MCF 10A (cell line): ENCODE data around the gene NDRG3. TPM values are rescaled to one million over a fixed set of nuclear protein-coding genes. Genes with fewer than 3 reads are reported as not detected.
A peak's percentile ranks its signal among the peaks of the same experiment; 100 is the strongest.

Experiments used
- BruUV-seq: library from RNA; stranded (reverse); fragments of 400-500 nt; replicated peaks from 2 replicates; lab custom pipeline; 2021; lab: Mats Ljungman, UMichigan
- CTCF ChIA-PET: fragments of 300-600 bp; sonication (Branson Sonifier 250); formaldehyde crosslinking; extraction: SDS; loops from one replicate; lab custom pipeline; 2021; ENCODE audit warnings: antibody characterized with exemption, inconsistent platforms; lab: Yijun Ruan, JAX
- POLR2A ChIA-PET: fragments of 300-600, 350-650 bp; sonication (Branson Sonifier 250); formaldehyde crosslinking; extraction: SDS; loops from one replicate; lab custom pipeline; 2020; ENCODE audit warnings: antibody characterized with exemption, inconsistent platforms; lab: Yijun Ruan, JAX
- DNase-seq: peaks from one replicate; pipeline ENCODE4 v3.0.0-alpha.2; 2018; ENCODE audit not compliant: unreplicated experiment
- H3K27ac Mint-ChIP-seq: one replicate; pipeline ENCODE4 v1.8.0; 2022; ENCODE audit warnings: mild to moderate bottlenecking, low read depth, mixed read lengths; ENCODE audit not compliant: unreplicated experiment
- H3K27me3 Mint-ChIP-seq: one replicate; pipeline ENCODE4 v1.8.0; 2022; ENCODE audit warnings: mixed read lengths; ENCODE audit not compliant: insufficient read depth, unreplicated experiment
- H3K36me3 Mint-ChIP-seq: one replicate; pipeline ENCODE4 v1.8.0; 2022; ENCODE audit warnings: mild to moderate bottlenecking, moderate library complexity, mixed read lengths; ENCODE audit not compliant: insufficient read depth, unreplicated experiment
- H3K4me1 Mint-ChIP-seq: one replicate; pipeline ENCODE4 v1.8.0; 2022; ENCODE audit warnings: mixed read lengths; ENCODE audit not compliant: insufficient read depth, unreplicated experiment
- H3K4me3 Mint-ChIP-seq: one replicate; pipeline ENCODE4 v1.8.0; 2022; ENCODE audit warnings: mild to moderate bottlenecking, moderate library complexity, mixed read lengths; ENCODE audit not compliant: unreplicated experiment
- H3K9me3 Mint-ChIP-seq: one replicate; pipeline ENCODE4 v1.8.0; 2022; ENCODE audit warnings: mixed read lengths; ENCODE audit not compliant: unreplicated experiment
- intact Hi-C: fragments of 100-400 bp; cut with micrococcal nuclease; formaldehyde crosslinking; loops from 2 replicates; pipeline ENCODE4 v1.14.1; 2022
- total RNA-seq: library from RNA; stranded (reverse); gene quantifications from 2 replicates; pipeline ENCODE4 v1.2.3, GENCODE V29; 2022
- TF ChIP-seq, protein P1 (sequence below): fragments of 200-600 bp; IDR thresholded peaks from one replicate; pipeline ENCODE4 v1.8.0; 2022; ENCODE audit warnings: antibody characterized with exemption, mild to moderate bottlenecking; ENCODE audit not compliant: unreplicated experiment

NDRG3 gene
- total RNA-seq, 1 experiment from 2014 or later: 10.3 TPM

- BruUV-seq: no TSS peak
- intact Hi-C loops: no loop called here
Observed at GRCh38 chr20:36756496-36756895, 10.6 kb upstream of the NDRG3 start.

DNA sequence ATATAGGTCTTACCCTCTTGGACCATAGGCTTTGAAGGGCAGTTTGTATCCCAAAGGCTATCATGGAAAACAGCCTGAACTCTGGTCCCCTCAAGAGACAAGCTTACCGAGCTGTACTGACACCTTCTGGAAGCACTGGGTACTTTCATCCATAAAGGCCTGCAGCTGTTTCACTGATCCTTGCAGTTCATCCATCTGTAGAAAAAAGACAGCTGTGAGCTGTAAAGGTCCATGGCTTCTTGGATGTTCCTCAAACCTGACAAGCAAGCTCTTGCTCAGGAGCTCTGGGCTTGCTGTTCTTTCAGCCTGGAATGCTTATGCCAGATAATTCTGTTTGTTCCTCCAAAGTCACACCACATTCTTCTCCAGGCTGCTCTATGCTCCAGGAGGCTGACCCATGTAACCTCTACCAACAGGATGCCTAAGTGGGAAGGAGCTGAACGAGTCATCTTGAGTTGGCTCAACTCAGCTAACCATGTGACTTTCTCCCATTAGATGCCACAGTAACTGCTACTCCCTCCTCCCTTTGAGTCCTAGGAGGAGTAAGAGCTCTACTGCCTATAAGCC, 8.8 kb upstream of the NDRG3 start:
- no TSS peak for BruUV-seq
- H3K27ac Mint-ChIP-seq: no peak overlapping the region
- no peaks in the 10 kb centered on the region for H3K27me3 Mint-ChIP-seq
- no peaks in the 10 kb centered on the region for H3K4me1 Mint-ChIP-seq
- intact Hi-C loops: loop anchor here (1.0 to 2.0 kb wide), 2 partner anchors 142 to 198 kb away; no protein-coding TSS in a partner anchor
- TF ChIP-seq, protein P1, sequence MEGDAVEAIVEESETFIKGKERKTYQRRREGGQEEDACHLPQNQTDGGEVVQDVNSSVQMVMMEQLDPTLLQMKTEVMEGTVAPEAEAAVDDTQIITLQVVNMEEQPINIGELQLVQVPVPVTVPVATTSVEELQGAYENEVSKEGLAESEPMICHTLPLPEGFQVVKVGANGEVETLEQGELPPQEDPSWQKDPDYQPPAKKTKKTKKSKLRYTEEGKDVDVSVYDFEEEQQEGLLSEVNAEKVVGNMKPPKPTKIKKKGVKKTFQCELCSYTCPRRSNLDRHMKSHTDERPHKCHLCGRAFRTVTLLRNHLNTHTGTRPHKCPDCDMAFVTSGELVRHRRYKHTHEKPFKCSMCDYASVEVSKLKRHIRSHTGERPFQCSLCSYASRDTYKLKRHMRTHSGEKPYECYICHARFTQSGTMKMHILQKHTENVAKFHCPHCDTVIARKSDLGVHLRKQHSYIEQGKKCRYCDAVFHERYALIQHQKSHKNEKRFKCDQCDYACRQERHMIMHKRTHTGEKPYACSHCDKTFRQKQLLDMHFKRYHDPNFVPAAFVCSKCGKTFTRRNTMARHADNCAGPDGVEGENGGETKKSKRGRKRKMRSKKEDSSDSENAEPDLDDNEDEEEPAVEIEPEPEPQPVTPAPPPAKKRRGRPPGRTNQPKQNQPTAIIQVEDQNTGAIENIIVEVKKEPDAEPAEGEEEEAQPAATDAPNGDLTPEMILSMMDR: peak; percentile 66
- H3K9me3 Mint-ChIP-seq: no peaks in the 10 kb centered on the region
- ChIA-PET POLR2A (interaction anchor here (0.6 to 2.5 kb wide), 11 partner anchors 8 to 455 kb away, joined by 3 to 10 read pairs (median 4); partner anchors contain the start of genes DSN1 and NDRG3), CTCF (interaction anchor here (0.6 to 3.0 kb wide), 57 partner anchors 8 to 1921 kb away, joined by 3 to 46 read pairs (median 4); partner anchors contain the start of genes DSN1 and SLA2)
- peak; percentile 65 for DNase-seq
- H3K4me3 Mint-ChIP-seq: no peak overlapping the region
- peaks cover 41% of the 10 kb centered on the region for H3K36me3 Mint-ChIP-seq

More at GRCh38 chr20:36756496-36756895, 10.6 kb upstream of the NDRG3 start:
- peaks cover 31% of the 10 kb centered on the region for H3K36me3 Mint-ChIP-seq
- no peaks in the 10 kb centered on the region for H3K9me3 Mint-ChIP-seq
- no peaks in the 10 kb centered on the region for H3K4me1 Mint-ChIP-seq
- no peak for DNase-seq
- no peak overlapping the region for H3K27ac Mint-ChIP-seq
- ChIA-PET POLR2A (interaction anchor here (0.7 to 2.5 kb wide), 2 partner anchors 13 to 256 kb away, joined by 3 to 9 read pairs; no protein-coding TSS in a partner anchor), CTCF (interaction anchor here (0.6 to 1.8 kb wide), 5 partner anchors 10 to 153 kb away, joined by 3 to 11 read pairs (median 4); no protein-coding TSS in a partner anchor)
- no peaks in the 10 kb centered on the region for H3K27me3 Mint-ChIP-seq
- TF ChIP-seq, protein P1: no peak
- H3K4me3 Mint-ChIP-seq: no peak overlapping the region

DNA sequence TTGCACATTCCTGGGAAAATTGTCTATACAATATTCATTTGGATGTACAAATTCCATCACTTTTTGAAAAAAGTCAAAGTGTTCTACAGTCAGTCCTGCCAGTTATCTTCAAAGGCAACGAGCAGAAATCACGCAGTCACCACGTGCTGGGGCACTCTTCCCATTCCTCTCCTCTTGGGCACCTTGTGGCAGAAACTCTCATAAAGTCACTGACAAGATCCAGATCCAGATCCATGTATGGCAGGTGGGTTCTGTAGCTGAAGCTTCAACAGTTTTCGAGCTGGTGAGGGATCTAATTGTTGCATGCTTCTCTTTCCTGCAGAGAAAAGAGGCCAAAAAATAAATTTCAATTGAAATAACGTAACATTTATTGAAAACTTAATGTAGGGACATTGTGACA, 6.7 kb upstream of the NDRG3 start:
- Mint-ChIP-seq H3K4me3 (no peak overlapping the region), H3K4me1 (no peaks in the 10 kb centered on the region), H3K36me3 (peaks cover 35% of the 10 kb centered on the region), H3K27ac (no peak overlapping the region), H3K9me3 (no peaks in the 10 kb centered on the region), H3K27me3 (no peaks in the 10 kb centered on the region)
- TF ChIP-seq, protein P1: no peak
- no peak for DNase-seq
- CTCF ChIA-PET: interaction anchor here (0.6 to 1.1 kb wide), 2 partner anchors 150 to 550 kb away, joined by 4 to 5 read pairs; no protein-coding TSS in a partner anchor
- POLR2A ChIA-PET: no interaction called here
- intact Hi-C loops: no loop called here
- no TSS peak for BruUV-seq

GRCh38 chr20:36745234-36745926, 510 bp downstream of the NDRG3 start:
- peak overlapping the region; percentile 86 for H3K4me3 Mint-ChIP-seq
- no peaks in the 10 kb centered on the region for H3K9me3 Mint-ChIP-seq
- intact Hi-C loops: no loop called here
- peaks cover 15% of the 10 kb centered on the region for H3K4me1 Mint-ChIP-seq
- H3K36me3 Mint-ChIP-seq: peaks cover 7% of the 10 kb centered on the region
- H3K27ac Mint-ChIP-seq: no peak overlapping the region
- TF ChIP-seq, protein P1: no peak
- no TSS peak for BruUV-seq
- ChIA-PET POLR2A (interaction anchor here (0.8 to 3.2 kb wide), 17 partner anchors 9 to 172 kb away, joined by 3 to 43 read pairs (median 4); partner anchors contain the start of genes DSN1, RAB5IF and TGIF2), CTCF (interaction anchor here (0.6 to 2.2 kb wide), 11 partner anchors 9 to 197 kb away, joined by 3 to 14 read pairs (median 5); partner anchors contain the start of gene RAB5IF)
- peak; percentile 18 for DNase-seq
- H3K27me3 Mint-ChIP-seq: no peaks in the 10 kb centered on the region
